CD14-positive monocyte (primary cell): Measurements from ENCODE around the gene TRRAP. TPM values are rescaled to one million over a fixed set of nuclear protein-coding genes. Genes with fewer than 3 reads are reported as not detected.

Experiments
- DNase-seq, 3 donors: peaks; one replicate each; pipeline ENCODE4 v3.0.0-alpha.2; 2011 to 2022
- H2AFZ ChIP-seq: 2 replicates; pipeline ENCODE4 v1.6.0; 2012; ENCODE audit warnings: mild to moderate bottlenecking, low read depth, low read length, inconsistent platforms; ENCODE audit not compliant: insufficient read depth, poor library complexity, severe bottlenecking
- H3K27ac ChIP-seq, 2 donors: 1 replicate in 1 of 2; 2 replicates in 1 of 2; pipeline ENCODE4 v1.5.1; 2012 to 2013; ENCODE audit warnings: low read length in 2 of 2, control low read depth in 1 of 2, inconsistent platforms in 1 of 2, low read depth in 1 of 2, mild to moderate bottlenecking in 1 of 2
- H3K27me3 ChIP-seq, 2 donors: one replicate each; pipeline versions ENCODE4 v1.6.0 to v1.6.1; 2011 to 2013; ENCODE audit warnings: low read length in 2 of 2; ENCODE audit not compliant: control insufficient read depth in 2 of 2, insufficient read depth in 2 of 2
- H3K36me3 ChIP-seq, 2 donors: replicated peaks in 1 of 2; 1 replicate in 1 of 2; 2 replicates in 1 of 2; pipeline versions ENCODE4 v1.5.1 to v1.6.1; 2012 to 2013; ENCODE audit warnings: low read length in 2 of 2, control low read depth in 1 of 2, inconsistent platforms in 1 of 2, mild to moderate bottlenecking in 1 of 2; ENCODE audit not compliant: insufficient read depth in 2 of 2, control insufficient read depth in 1 of 2
- H3K4me1 ChIP-seq, 2 donors: 1 replicate in 1 of 2; 2 replicates in 1 of 2; pipeline versions ENCODE4 v1.5.1 to v1.6.1; 2012 to 2013; ENCODE audit warnings: low read length in 2 of 2, control low read depth in 1 of 2, inconsistent platforms in 1 of 2, mild to moderate bottlenecking in 1 of 2, moderate library complexity in 1 of 2; ENCODE audit not compliant: insufficient read depth in 2 of 2, control insufficient read depth in 1 of 2
- H3K4me2 ChIP-seq: replicated peaks from 2 replicates; pipeline ENCODE3; 2012; ENCODE audit warnings: low read length, moderate library complexity, mild to moderate bottlenecking; ENCODE audit not compliant: poor library complexity, severe bottlenecking; ENCODE audit errors: extremely low read depth
- H3K4me3 ChIP-seq, 3 experiments: fragments of 200-600 bp in 1 of 3; sonication (generic) in 1 of 3; replicated peaks in 1 of 3; 1 replicate in 2 of 3; 2 replicates in 1 of 3; pipeline ENCODE4 v1.5.1; 2011 to 2013; ENCODE audit warnings: low read length in 3 of 3, mild to moderate bottlenecking in 3 of 3, control low read depth in 2 of 3, low read depth in 2 of 3, inconsistent platforms in 1 of 3, moderate library complexity in 1 of 3
- H3K79me2 ChIP-seq: 2 replicates; pipeline ENCODE4 v1.6.0; 2012; ENCODE audit warnings: mild to moderate bottlenecking, control low read depth, inconsistent platforms, low read length, moderate library complexity; ENCODE audit not compliant: insufficient read depth
- H3K9ac ChIP-seq: 2 replicates; pipeline ENCODE4 v1.6.0; 2017; ENCODE audit warnings: low read length, mild to moderate bottlenecking; ENCODE audit not compliant: insufficient read depth, poor library complexity, severe bottlenecking
- H3K9me3 ChIP-seq, 2 donors: replicated peaks in 1 of 2; 1 replicate in 1 of 2; 2 replicates in 1 of 2; pipeline versions ENCODE4 v1.5.1 to v1.6.1; 2012 to 2013; ENCODE audit warnings: low read length in 2 of 2, control low read depth in 1 of 2; ENCODE audit not compliant: control insufficient read depth in 1 of 2, insufficient read depth in 1 of 2
- H4K20me1 ChIP-seq: 2 replicates; pipeline ENCODE4 v1.6.0; 2012; ENCODE audit warnings: mild to moderate bottlenecking, low read length, control low read depth, moderate library complexity; ENCODE audit not compliant: insufficient read depth
- H3K27ac Mint-ChIP-seq, 7 donors: one replicate each; pipeline ENCODE4 v1.8.0; 2020; ENCODE audit warnings: mild to moderate bottlenecking in 7 of 7, mixed read lengths in 7 of 7, moderate library complexity in 6 of 7, inconsistent platforms in 2 of 7
- H3K27me3 Mint-ChIP-seq, 3 donors: one replicate each; pipeline ENCODE4 v1.8.0; 2021 to 2022; ENCODE audit warnings: low read depth in 3 of 3, mild to moderate bottlenecking in 3 of 3, mixed read lengths in 3 of 3, moderate library complexity in 3 of 3, inconsistent platforms in 1 of 3
- H3K36me3 Mint-ChIP-seq, 2 donors: one replicate each; pipeline ENCODE4 v1.8.0; 2020; ENCODE audit warnings: mixed read lengths in 2 of 2, inconsistent platforms in 1 of 2, mild to moderate bottlenecking in 1 of 2
- H3K4me1 Mint-ChIP-seq: one replicate; pipeline ENCODE4 v1.8.0; 2020; ENCODE audit warnings: mild to moderate bottlenecking, mixed read lengths
- H3K4me3 Mint-ChIP-seq, 2 donors: one replicate each; pipeline ENCODE4 v1.8.0; 2020; ENCODE audit warnings: mild to moderate bottlenecking in 2 of 2, mixed read lengths in 2 of 2, moderate library complexity in 1 of 2
- H3K9me3 Mint-ChIP-seq, 7 donors: one replicate each; pipeline ENCODE4 v1.8.0; 2020 to 2022; ENCODE audit warnings: mixed read lengths in 7 of 7, mild to moderate bottlenecking in 6 of 7, moderate library complexity in 6 of 7, inconsistent platforms in 2 of 7
- WGBS: methylation state at CpG from one replicate; pipeline ENCODE4 v1.1.5; 2013; ENCODE audit warnings: missing lambda C conversion rate; ENCODE audit not compliant: insufficient coverage; 5-methylcytosine and 5-hydroxymethylcytosine counted together
- intact Hi-C, 2 donors: fragments of 100-400 bp; cut with micrococcal nuclease; formaldehyde crosslinking; loops; one replicate each; pipeline versions ENCODE4 v1.15.0 to v1.15.1; 2023
- polyA plus RNA-seq, 3 donors: library from polyadenylated mRNA; depleted of rRNA in 1 of 3; unstranded in 2 of 3; stranded (reverse) in 1 of 3; fragments of 300-500 nt in 2 of 3; fragments of >200 nt in 1 of 3; fragmentation: Illumina TruSeq in 2 of 3; gene quantifications; 1 replicate in 2 of 3; 2 replicates in 1 of 3; pipeline ENCODE4 v1.2.3, GENCODE V29; 2012 to 2021
- TF ChIP-seq, protein P1 (sequence below): fragments of 200-600 bp; IDR thresholded peaks from one replicate; pipeline ENCODE4 v1.8.0; 2022; ENCODE audit warnings: antibody characterized with exemption, mild to moderate bottlenecking

The TRRAP gene
- polyA plus RNA-seq, 3 donors, result 0.67 to 12.2 (median 1.2) TPM

GRCh38 chr7:98990356-98990755 lies 112.0 kb downstream of the TRRAP start:
- H3K4me3 Mint-ChIP-seq, result no peak overlapping the region
- no peak overlapping the region for H3K4me3 ChIP-seq
- no peaks in the 10 kb centered on the region for H4K20me1 ChIP-seq
- no peak overlapping the region for H3K27ac Mint-ChIP-seq
- H3K27ac ChIP-seq, result no peak overlapping the region
- WGBS, result 90% methylated on average over 2 of the region's 6 CpGs
- peaks cover 100% of the 10 kb centered on the region in 2 donors for H3K36me3 ChIP-seq
- H3K27me3 Mint-ChIP-seq, result no peaks in the 10 kb centered on the region
- no peaks in the 10 kb centered on the region for H3K79me2 ChIP-seq
- TF ChIP-seq, protein P1, sequence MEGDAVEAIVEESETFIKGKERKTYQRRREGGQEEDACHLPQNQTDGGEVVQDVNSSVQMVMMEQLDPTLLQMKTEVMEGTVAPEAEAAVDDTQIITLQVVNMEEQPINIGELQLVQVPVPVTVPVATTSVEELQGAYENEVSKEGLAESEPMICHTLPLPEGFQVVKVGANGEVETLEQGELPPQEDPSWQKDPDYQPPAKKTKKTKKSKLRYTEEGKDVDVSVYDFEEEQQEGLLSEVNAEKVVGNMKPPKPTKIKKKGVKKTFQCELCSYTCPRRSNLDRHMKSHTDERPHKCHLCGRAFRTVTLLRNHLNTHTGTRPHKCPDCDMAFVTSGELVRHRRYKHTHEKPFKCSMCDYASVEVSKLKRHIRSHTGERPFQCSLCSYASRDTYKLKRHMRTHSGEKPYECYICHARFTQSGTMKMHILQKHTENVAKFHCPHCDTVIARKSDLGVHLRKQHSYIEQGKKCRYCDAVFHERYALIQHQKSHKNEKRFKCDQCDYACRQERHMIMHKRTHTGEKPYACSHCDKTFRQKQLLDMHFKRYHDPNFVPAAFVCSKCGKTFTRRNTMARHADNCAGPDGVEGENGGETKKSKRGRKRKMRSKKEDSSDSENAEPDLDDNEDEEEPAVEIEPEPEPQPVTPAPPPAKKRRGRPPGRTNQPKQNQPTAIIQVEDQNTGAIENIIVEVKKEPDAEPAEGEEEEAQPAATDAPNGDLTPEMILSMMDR, result no peak
- H2AFZ ChIP-seq, result no peak overlapping the region
- peaks cover 0 to 4% (median 0%) of the 10 kb centered on the region in 7 donors for H3K9me3 Mint-ChIP-seq
- H3K36me3 Mint-ChIP-seq, result peaks cover 91 to 99% of the 10 kb centered on the region in 2 donors
- H3K9me3 ChIP-seq, result no peaks in the 10 kb centered on the region
- intact Hi-C loops, result no loop called here
- no peaks in the 10 kb centered on the region for H3K4me1 ChIP-seq
- no peak overlapping the region for H3K4me2 ChIP-seq
- no peak for DNase-seq
- no peak overlapping the region for H3K9ac ChIP-seq
- no peaks in the 10 kb centered on the region for H3K4me1 Mint-ChIP-seq
- H3K27me3 ChIP-seq, result no peaks in the 10 kb centered on the region

DNA sequence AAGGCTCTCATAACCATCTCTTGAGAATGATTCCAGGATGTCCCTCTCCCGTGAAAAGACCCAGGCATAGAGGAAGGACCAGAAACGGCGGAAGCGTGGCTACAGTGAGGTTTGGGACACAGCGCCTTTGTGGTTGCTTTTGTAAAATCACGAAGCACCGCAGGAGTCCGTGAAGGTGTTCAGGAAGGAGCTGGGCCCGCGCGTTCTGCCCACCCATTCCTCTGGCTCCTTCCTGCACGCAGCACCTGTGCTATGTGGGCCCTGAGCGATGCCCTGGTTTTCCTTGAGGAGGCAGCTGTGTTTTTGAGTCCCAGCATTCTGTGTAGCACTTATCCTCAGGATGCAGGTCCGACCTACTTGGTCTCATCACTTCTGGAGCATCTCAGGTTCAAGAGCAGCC lies 112.8 kb downstream of the TRRAP start:
- Mint-ChIP-seq H3K9me3 (no peaks in the 10 kb centered on the region), H3K27ac (no peak overlapping the region), H3K36me3 (peaks cover 91 to 99% of the 10 kb centered on the region in 2 donors), H3K27me3 (no peaks in the 10 kb centered on the region), H3K4me3 (no peak overlapping the region), H3K4me1 (no peaks in the 10 kb centered on the region)
- 95% methylated on average over 14 of the region's 14 CpGs for WGBS
- no peaks in the 10 kb centered on the region for H3K9me3 ChIP-seq
- no peaks in the 10 kb centered on the region for H3K4me1 ChIP-seq
- intact Hi-C loops, result no loop called here
- TF ChIP-seq, protein P1, result no peak
- H2AFZ ChIP-seq, result no peak overlapping the region
- no peaks in the 10 kb centered on the region for H3K27me3 ChIP-seq
- H3K36me3 ChIP-seq, result peaks cover 100% of the 10 kb centered on the region in 2 donors
- H3K27ac ChIP-seq, result no peak overlapping the region
- H4K20me1 ChIP-seq, result no peaks in the 10 kb centered on the region
- H3K79me2 ChIP-seq, result no peaks in the 10 kb centered on the region
- no peak overlapping the region for H3K9ac ChIP-seq
- DNase-seq, result no peak
- no peak overlapping the region for H3K4me2 ChIP-seq
- no peak overlapping the region for H3K4me3 ChIP-seq
